Measurements from ENCODE around the gene EHBP1.

The EHBP1 gene

GRCh38 chr2:62895632-62896009 lies 190.1 kb downstream of the EHBP1 start:
- no peak for DNase-seq

- no peak for DNase-seq
These were observed 191.8 kb downstream of the EHBP1 start for GRCh38 chr2:62897187-62897827.

GRCh38 chr2:62904344-62904743 lies 198.8 kb downstream of the EHBP1 start:
- DNase-seq, result no peak

GRCh38 chr2:62908145-62908544 lies 202.6 kb downstream of the EHBP1 start:
- no peak for DNase-seq

- no peak for DNase-seq
These were observed 207.8 kb downstream of the EHBP1 start for GRCh38 chr2:62913311-62913710.

- DNase-seq, result no peak
These were observed 213.5 kb downstream of the EHBP1 start for GRCh38 chr2:62919041-62919440.

- DNase-seq, result no peak
These were observed 214.6 kb downstream of the EHBP1 start for GRCh38 chr2:62920070-62920469.

GRCh38 chr2:62923242-62923641 lies 217.7 kb downstream of the EHBP1 start:
- DNase-seq, result no peak

GRCh38 chr2:62923881-62924280 lies 218.4 kb downstream of the EHBP1 start:
- no peak for DNase-seq

- no peak for DNase-seq
These were observed 222.5 kb downstream of the EHBP1 start for GRCh38 chr2:62928015-62928414.

GRCh38 chr2:62931536-62931935 lies 226.0 kb downstream of the EHBP1 start:
- no peak for DNase-seq

- DNase-seq, result no peak
These were observed 227.9 kb downstream of the EHBP1 start for GRCh38 chr2:62933398-62933917.

- DNase-seq, result no peak
These were observed 229.0 kb downstream of the EHBP1 start for GRCh38 chr2:62934517-62934916.

- no peak for DNase-seq
These were observed 232.6 kb downstream of the EHBP1 start for GRCh38 chr2:62938126-62938525.

- DNase-seq, result no peak
These were observed 234.4 kb downstream of the EHBP1 start for GRCh38 chr2:62939735-62940491.

- no peak for DNase-seq
These were observed 235.2 kb downstream of the EHBP1 start for GRCh38 chr2:62940697-62941096.

GRCh38 chr2:62941413-62941812 lies 235.9 kb downstream of the EHBP1 start:
- DNase-seq, result no peak

- DNase-seq, result no peak
These were observed 238.8 kb downstream of the EHBP1 start for GRCh38 chr2:62944362-62944761.

- DNase-seq, result no peak
These were observed 241.9 kb downstream of the EHBP1 start for GRCh38 chr2:62947403-62947802.

GRCh38 chr2:62956651-62957050 lies 251.1 kb downstream of the EHBP1 start:
- DNase-seq, result no peak

- no peak for DNase-seq
These were observed 252.7 kb downstream of the EHBP1 start for GRCh38 chr2:62958206-62958605.

GRCh38 chr2:62964050-62964449 lies 258.5 kb downstream of the EHBP1 start:
- DNase-seq, result no peak

GRCh38 chr2:62964671-62965070 lies 259.2 kb downstream of the EHBP1 start:
- DNase-seq, result no peak

GRCh38 chr2:62966991-62967390 lies 261.5 kb downstream of the EHBP1 start:
- DNase-seq, result no peak

GRCh38 chr2:62968168-62968567 lies 262.7 kb downstream of the EHBP1 start:
- DNase-seq, result no peak
